Type B pancreatic cell (in vitro differentiated cells): ENCODE measurements around the gene ADAMTSL1. TPM values are rescaled to one million over a fixed set of nuclear protein-coding genes. Genes with fewer than 3 reads are reported as not detected.

Experiments used
- DNase-seq: peaks from one replicate; pipeline ENCODE4 v3.0.0; 2021; ENCODE audit warnings: mixed read lengths; ENCODE audit not compliant: unreplicated experiment; ENCODE audit errors: extremely low spot score
- H3K27ac Mint-ChIP-seq: 2 replicates; pipeline ENCODE4 v1.8.0; 2021; ENCODE audit warnings: mild to moderate bottlenecking, mixed read lengths
- H3K27me3 Mint-ChIP-seq: 2 replicates; pipeline ENCODE4 v1.8.0; 2021; ENCODE audit warnings: mixed read lengths
- H3K36me3 Mint-ChIP-seq: 2 replicates; pipeline ENCODE4 v1.8.0; 2021; ENCODE audit warnings: mixed read lengths
- H3K4me1 Mint-ChIP-seq: one replicate; pipeline ENCODE4 v1.8.0; 2021; ENCODE audit warnings: mixed read lengths; ENCODE audit not compliant: unreplicated experiment
- H3K4me3 Mint-ChIP-seq: 2 replicates; pipeline ENCODE4 v1.8.0; 2021; ENCODE audit warnings: mild to moderate bottlenecking, mixed read lengths
- H3K9me3 Mint-ChIP-seq: 2 replicates; pipeline ENCODE4 v1.8.0; 2021; ENCODE audit warnings: mixed read lengths
- CTCF ChIP-seq: fragments of 200-600 bp; sonication (generic); conservative IDR thresholded peaks from 2 replicates; pipeline ENCODE4 v1.5.0; 2021; ENCODE audit warnings: antibody characterized with exemption, mild to moderate bottlenecking
- total RNA-seq: library from RNA; stranded (reverse); gene quantifications from 2 replicates; pipeline ENCODE4 v1.2.1, GENCODE V29; 2021; ENCODE audit warnings: low replicate concordance

ADAMTSL1 gene
- total RNA-seq, 1 donor from 2014 or later, result 28.6 TPM

GRCh38 chr9:18487611-18488010 is 13.7 kb downstream of the ADAMTSL1 start:
- Mint-ChIP-seq H3K27me3 (no peaks in the 10 kb centered on the region), H3K27ac (no peak overlapping the region), H3K9me3 (no peaks in the 10 kb centered on the region), H3K4me1 (peaks cover 12% of the 10 kb centered on the region), H3K4me3 (no peak overlapping the region), H3K36me3 (no peaks in the 10 kb centered on the region)
- no peak for DNase-seq
- TF ChIP-seq CTCF, result no peak

- H3K4me3 Mint-ChIP-seq, result no peak overlapping the region
- no peaks in the 10 kb centered on the region for H3K27me3 Mint-ChIP-seq
- H3K27ac Mint-ChIP-seq, result no peak overlapping the region
- DNase-seq, result no peak
- no peak for TF ChIP-seq CTCF
- H3K9me3 Mint-ChIP-seq, result no peaks in the 10 kb centered on the region
- H3K36me3 Mint-ChIP-seq, result no peaks in the 10 kb centered on the region
- H3K4me1 Mint-ChIP-seq, result peaks cover 20% of the 10 kb centered on the region
Observed at GRCh38 chr9:18488886-18489285, 14.9 kb downstream of the ADAMTSL1 start.

- no peak for TF ChIP-seq CTCF
- Mint-ChIP-seq H3K27me3 (no peaks in the 10 kb centered on the region), H3K36me3 (no peaks in the 10 kb centered on the region), H3K27ac (no peak overlapping the region), H3K4me3 (no peak overlapping the region), H3K9me3 (peaks cover 4% of the 10 kb centered on the region), H3K4me1 (peaks cover 20% of the 10 kb centered on the region)
- no peak for DNase-seq
Observed at GRCh38 chr9:18489861-18490260, 15.9 kb downstream of the ADAMTSL1 start.

GRCh38 chr9:18490641-18491370 is 16.9 kb downstream of the ADAMTSL1 start:
- H3K4me3 Mint-ChIP-seq, result no peak overlapping the region
- H3K36me3 Mint-ChIP-seq, result no peaks in the 10 kb centered on the region
- no peak for DNase-seq
- no peaks in the 10 kb centered on the region for H3K27me3 Mint-ChIP-seq
- peaks cover 22% of the 10 kb centered on the region for H3K4me1 Mint-ChIP-seq
- no peak overlapping the region for H3K27ac Mint-ChIP-seq
- H3K9me3 Mint-ChIP-seq, result peaks cover 4% of the 10 kb centered on the region
- TF ChIP-seq CTCF, result no peak

GRCh38 chr9:18492612-18493011 is 18.7 kb downstream of the ADAMTSL1 start:
- Mint-ChIP-seq H3K4me3 (no peak overlapping the region), H3K27me3 (no peaks in the 10 kb centered on the region), H3K36me3 (no peaks in the 10 kb centered on the region), H3K27ac (no peak overlapping the region), H3K4me1 (peaks cover 29% of the 10 kb centered on the region), H3K9me3 (peaks cover 4% of the 10 kb centered on the region)
- no peak for TF ChIP-seq CTCF
- DNase-seq, result no peak
